ENCODE results near the gene PAXX.

The PAXX gene

DNA sequence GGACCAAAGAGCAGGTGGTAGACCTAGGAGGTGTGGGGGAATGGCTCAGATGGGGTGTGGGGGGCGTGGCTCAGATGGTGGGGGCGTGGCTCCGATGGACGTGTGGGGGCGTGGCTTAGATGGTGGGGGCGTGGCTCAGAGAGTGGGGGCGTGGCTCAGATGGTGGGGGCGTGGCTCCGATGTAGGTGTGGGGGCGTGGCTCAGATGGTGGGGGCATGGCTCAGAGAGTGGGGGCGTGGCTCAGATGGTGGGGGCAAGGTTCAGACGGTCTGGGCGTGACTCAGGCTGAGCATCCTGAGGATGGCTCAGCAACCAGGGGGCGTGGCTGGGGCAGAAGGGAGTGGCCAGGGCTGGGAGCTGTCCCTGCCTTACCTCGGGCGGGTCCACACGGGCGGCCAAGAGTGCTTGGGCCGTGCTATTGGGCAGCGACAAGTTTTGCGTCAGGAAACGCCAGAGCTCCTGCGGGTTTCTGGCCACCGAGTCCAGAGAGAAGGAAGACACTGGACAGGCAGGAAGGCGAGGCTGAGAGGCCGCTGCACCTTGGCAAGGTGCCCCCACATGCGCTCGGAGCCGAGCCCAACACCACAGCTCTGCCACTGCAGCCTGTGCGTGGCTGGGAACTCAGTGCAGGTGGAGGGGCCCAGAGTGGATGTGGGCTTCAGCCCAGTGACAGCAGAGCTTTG, 29.9 kb downstream of the PAXX start:
- Mint-ChIP-seq H3K36me3 (no peaks in the 10 kb centered on the region), H3K4me1 (peaks cover 2% of the 10 kb centered on the region), H3K27me3 (no peaks in the 10 kb centered on the region), H3K27ac (no peak overlapping the region), H3K9me3 (no peaks in the 10 kb centered on the region), H3K4me3 (no peak overlapping the region)

DNA sequence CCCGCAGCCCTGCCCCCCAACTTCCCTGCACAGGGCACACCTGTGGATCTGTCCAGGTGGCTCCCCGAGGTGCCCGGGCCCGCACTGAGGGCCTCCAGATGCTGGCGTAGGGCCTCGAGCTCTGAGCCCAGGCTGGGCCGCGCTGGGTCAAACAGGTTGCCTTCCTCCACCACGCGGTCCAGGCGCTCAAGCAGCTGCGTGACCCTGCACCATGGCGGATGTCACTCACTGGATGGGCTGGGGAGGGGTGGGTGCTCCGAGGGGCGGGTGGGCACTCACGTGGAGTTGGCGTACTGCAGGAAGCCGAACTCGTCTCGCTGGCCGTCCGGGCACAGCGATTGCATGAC, 30.4 kb downstream of the PAXX start:
- Mint-ChIP-seq H3K4me1 (peaks cover 5% of the 10 kb centered on the region), H3K4me3 (no peak overlapping the region), H3K27me3 (no peaks in the 10 kb centered on the region), H3K36me3 (no peaks in the 10 kb centered on the region), H3K9me3 (no peaks in the 10 kb centered on the region), H3K27ac (no peak overlapping the region)

DNA sequence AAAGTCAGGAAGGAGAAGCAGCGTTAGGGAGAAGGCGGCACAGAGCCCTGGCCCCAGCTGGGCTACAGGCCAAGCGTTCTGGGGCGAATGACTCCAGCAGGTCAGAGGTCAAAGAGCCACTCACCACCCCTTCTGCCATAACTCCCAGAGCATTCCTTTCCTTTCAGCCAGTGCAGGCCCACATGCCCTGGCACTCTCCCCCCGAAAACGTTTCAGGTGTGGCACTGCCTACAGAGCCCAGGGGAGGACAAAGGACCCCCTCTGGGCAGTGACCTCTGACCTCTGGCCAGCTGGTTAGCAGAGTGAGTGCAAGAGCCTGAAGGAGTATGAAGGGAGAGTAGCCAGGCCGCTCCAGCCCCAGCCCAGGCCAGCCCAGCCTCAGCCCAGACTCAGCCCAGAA, 30.9 kb downstream of the PAXX start:
- no peaks in the 10 kb centered on the region for H3K36me3 Mint-ChIP-seq
- H3K4me3 Mint-ChIP-seq: no peak overlapping the region
- H3K4me1 Mint-ChIP-seq: peaks cover 5% of the 10 kb centered on the region
- H3K27me3 Mint-ChIP-seq: no peaks in the 10 kb centered on the region
- H3K27ac Mint-ChIP-seq: no peak overlapping the region
- no peaks in the 10 kb centered on the region for H3K9me3 Mint-ChIP-seq

GRCh38 chr9:137023583-137023991, 31.4 kb downstream of the PAXX start:
- no peak overlapping the region for H3K27ac Mint-ChIP-seq
- no peaks in the 10 kb centered on the region for H3K36me3 Mint-ChIP-seq
- peaks cover 5% of the 10 kb centered on the region for H3K4me1 Mint-ChIP-seq
- H3K27me3 Mint-ChIP-seq: no peaks in the 10 kb centered on the region
- no peak overlapping the region for H3K4me3 Mint-ChIP-seq
- no peaks in the 10 kb centered on the region for H3K9me3 Mint-ChIP-seq

GRCh38 chr9:137025517-137025966, 33.3 kb downstream of the PAXX start:
- Mint-ChIP-seq H3K27ac (no peak overlapping the region), H3K4me3 (no peak overlapping the region), H3K4me1 (peaks cover 16% of the 10 kb centered on the region), H3K9me3 (no peaks in the 10 kb centered on the region), H3K36me3 (no peaks in the 10 kb centered on the region), H3K27me3 (no peaks in the 10 kb centered on the region)

DNA sequence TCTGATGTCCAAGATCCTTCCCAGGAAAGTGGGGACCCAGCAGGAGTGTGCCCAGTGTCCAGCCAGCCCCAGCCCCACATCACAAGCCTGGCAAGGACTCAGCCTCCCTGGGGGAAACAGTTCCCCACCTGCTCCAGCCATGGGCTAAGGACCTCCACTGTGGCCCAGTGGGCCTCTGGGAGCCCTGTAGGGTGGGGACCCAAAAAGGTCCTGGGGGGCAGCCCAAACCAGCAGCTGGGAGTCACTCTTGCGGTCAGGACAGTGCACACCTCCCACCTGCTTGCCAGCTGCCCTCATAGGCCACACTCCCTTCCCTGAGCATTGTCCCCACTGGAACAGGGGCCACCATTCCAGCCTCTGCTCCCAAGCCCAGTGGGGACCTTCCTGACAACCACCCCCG, 34.2 kb downstream of the PAXX start:
- H3K27ac Mint-ChIP-seq: no peak overlapping the region
- no peaks in the 10 kb centered on the region for H3K27me3 Mint-ChIP-seq
- no peak overlapping the region for H3K4me3 Mint-ChIP-seq
- H3K36me3 Mint-ChIP-seq: no peaks in the 10 kb centered on the region
- H3K9me3 Mint-ChIP-seq: no peaks in the 10 kb centered on the region
- H3K4me1 Mint-ChIP-seq: peaks cover 20% of the 10 kb centered on the region

GRCh38 chr9:137026828-137027227, 34.6 kb downstream of the PAXX start:
- H3K4me3 Mint-ChIP-seq: peak overlapping the region; percentile 83

GRCh38 chr9:137027369-137028262, 35.4 kb downstream of the PAXX start, which contains the start of gene ABCA2:
TSS of gene ABCA2 (minus strand) at chr9:137028237. CDS start at chr9:137028140, 97 bp downstream.
- H3K4me1 Mint-ChIP-seq: peaks cover 25% of the 10 kb centered on the region
- no peaks in the 10 kb centered on the region for H3K36me3 Mint-ChIP-seq
- H3K27me3 Mint-ChIP-seq: no peaks in the 10 kb centered on the region
- H3K9me3 Mint-ChIP-seq: no peaks in the 10 kb centered on the region
- peak within 1 kb of the TSS; percentile 65 for H3K27ac Mint-ChIP-seq
- peak within 1 kb of the TSS; percentile 83 for H3K4me3 Mint-ChIP-seq

More at GRCh38 chr9:137026828-137027227, 34.6 kb downstream of the PAXX start:
- no peaks in the 10 kb centered on the region for H3K9me3 Mint-ChIP-seq
- no peak overlapping the region for H3K27ac Mint-ChIP-seq
- no peaks in the 10 kb centered on the region for H3K27me3 Mint-ChIP-seq
- H3K36me3 Mint-ChIP-seq: no peaks in the 10 kb centered on the region
- H3K4me1 Mint-ChIP-seq: peaks cover 22% of the 10 kb centered on the region

- Mint-ChIP-seq H3K4me1 (peaks cover 25% of the 10 kb centered on the region), H3K4me3 (peak overlapping the region; percentile 69), H3K9me3 (no peaks in the 10 kb centered on the region), H3K27ac (peak overlapping the region; percentile 65), H3K36me3 (no peaks in the 10 kb centered on the region), H3K27me3 (no peaks in the 10 kb centered on the region)
These were observed 36.2 kb downstream of the PAXX start for GRCh38 chr9:137028263-137029057.

- Mint-ChIP-seq H3K36me3 (no peaks in the 10 kb centered on the region), H3K27me3 (no peaks in the 10 kb centered on the region), H3K9me3 (no peaks in the 10 kb centered on the region), H3K27ac (no peak overlapping the region), H3K4me3 (peak overlapping the region; percentile 69), H3K4me1 (peaks cover 29% of the 10 kb centered on the region)
These were observed 37.1 kb downstream of the PAXX start for GRCh38 chr9:137029058-137029936.

- H3K36me3 Mint-ChIP-seq: no peaks in the 10 kb centered on the region
- H3K4me1 Mint-ChIP-seq: peaks cover 36% of the 10 kb centered on the region
These were observed 37.8 kb downstream of the PAXX start for GRCh38 chr9:137030006-137030405.

DNA sequence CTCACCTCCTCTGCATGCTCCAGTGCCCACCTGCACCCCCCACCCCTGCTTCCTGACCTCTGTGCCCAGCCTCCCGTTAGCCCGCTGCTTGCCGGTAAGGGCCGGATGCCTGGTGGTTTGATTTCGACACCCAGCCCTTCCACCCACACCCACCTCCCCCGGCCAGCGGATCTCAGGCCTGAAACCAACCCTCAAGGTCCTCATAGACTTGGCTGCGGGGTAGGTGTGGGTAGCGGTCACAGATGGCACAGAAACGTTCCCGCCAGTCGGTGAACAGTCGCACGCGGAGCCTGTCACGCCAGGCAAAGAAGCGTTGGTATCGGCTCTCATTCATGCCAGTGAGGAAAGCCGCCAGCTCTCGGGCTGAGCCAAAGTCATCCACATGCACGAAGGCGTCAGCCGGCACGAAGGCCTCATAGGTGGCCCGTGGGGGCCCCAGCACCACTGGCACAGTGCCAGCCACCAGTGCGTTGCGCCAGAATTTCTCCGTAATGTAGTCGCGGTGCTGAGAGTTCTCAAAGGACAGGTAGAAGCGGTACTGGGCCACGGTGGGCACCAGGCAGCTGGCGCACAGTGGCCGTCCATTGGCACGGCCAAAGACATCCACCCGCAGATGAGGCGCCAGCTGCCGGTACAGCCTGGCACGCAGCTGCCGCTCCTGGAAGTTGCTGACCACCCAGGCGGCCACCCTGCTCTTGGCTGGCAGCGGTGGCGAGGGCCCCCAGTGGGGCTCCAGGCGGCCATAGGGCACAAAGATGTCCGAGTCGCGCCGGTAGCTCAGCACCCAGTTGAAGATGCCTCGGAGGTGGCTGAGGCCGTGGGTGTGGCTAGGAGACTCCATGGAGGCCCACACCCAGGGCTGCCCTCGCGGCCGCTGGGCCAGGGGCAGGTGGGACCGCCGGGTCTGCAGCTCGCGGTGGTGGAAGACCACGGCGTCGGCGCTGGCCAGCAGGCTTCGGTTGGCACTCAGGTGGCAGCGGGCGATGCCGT, 38.6 kb downstream of the PAXX start:
- no peaks in the 10 kb centered on the region for H3K36me3 Mint-ChIP-seq
- no peaks in the 10 kb centered on the region for H3K9me3 Mint-ChIP-seq
- peak overlapping the region; percentile 26 for H3K4me3 Mint-ChIP-seq
- no peaks in the 10 kb centered on the region for H3K27me3 Mint-ChIP-seq
- H3K27ac Mint-ChIP-seq: no peak overlapping the region
- peaks cover 40% of the 10 kb centered on the region for H3K4me1 Mint-ChIP-seq

More at GRCh38 chr9:137030006-137030405, 37.8 kb downstream of the PAXX start:
- H3K9me3 Mint-ChIP-seq: no peaks in the 10 kb centered on the region
- H3K27me3 Mint-ChIP-seq: no peaks in the 10 kb centered on the region
- peak overlapping the region; percentile 7 for H3K4me3 Mint-ChIP-seq
- H3K27ac Mint-ChIP-seq: no peak overlapping the region

DNA sequence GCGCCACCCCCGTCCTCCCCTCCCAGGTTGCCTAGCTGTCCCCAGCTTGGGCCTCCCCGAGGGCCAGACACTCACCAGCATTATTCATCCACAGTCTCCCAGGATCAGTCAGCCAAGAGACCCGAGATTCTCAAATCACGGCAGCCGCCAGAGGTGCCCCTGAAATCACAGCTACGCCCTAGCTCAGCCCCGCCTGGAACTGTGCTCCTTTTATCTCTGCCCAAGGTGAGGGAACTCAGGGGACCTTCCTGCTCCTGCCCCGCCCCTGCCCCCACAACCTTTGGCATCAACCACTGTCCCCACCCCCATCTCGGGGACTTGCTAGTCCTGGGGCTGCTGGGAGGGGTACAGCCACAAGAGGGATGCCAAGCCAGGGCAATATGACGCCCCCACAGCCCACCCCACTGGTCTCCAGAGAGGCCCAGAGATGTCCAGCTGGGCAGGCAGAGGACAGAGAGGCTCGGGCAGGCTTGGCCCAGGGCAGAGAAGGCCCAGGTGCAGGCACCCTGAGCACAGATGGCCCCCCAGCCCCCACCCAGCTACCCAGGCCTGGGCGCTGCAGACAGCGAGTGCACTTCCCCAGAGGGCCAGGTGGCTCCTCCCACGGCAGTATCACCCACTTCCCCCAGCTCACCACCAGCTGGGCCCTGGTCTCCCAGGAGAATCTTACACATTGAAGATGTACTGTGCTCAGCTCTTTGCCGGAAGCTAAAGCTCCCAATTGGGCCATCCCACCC, 39.9 kb downstream of the PAXX start, which contains the start of gene FUT7:
Gene FUT7 (minus strand): TSS at position 185 of the 737 bp plus-strand sequence. CDS start 97 bp downstream, at position 88.
- H3K27ac Mint-ChIP-seq: no peak within 1 kb of the TSS
- H3K4me3 Mint-ChIP-seq: no peak within 1 kb of the TSS
- no peaks in the 10 kb centered on the region for H3K27me3 Mint-ChIP-seq
- no peaks in the 10 kb centered on the region for H3K9me3 Mint-ChIP-seq
- H3K36me3 Mint-ChIP-seq: no peaks in the 10 kb centered on the region
- H3K4me1 Mint-ChIP-seq: peaks cover 38% of the 10 kb centered on the region

Data from activated naive CD4-positive, alpha-beta T cell treated with anti-CD3 and anti-CD28 coated beads, Interleukin-2, amount 50 U/mL, for 24 hours (primary cell).